ENCODE results near the gene KRT1. TPM values are rescaled to one million over a fixed set of nuclear protein-coding genes. Genes with fewer than 3 reads are reported as not detected.

Gene KRT1
- total RNA-seq, 2 experiments from 2014 or later: not detected

- H2AFZ ChIP-seq (ENCODE audit: low read length): no peak overlapping the region
- TF ChIP-seq CTCF (conservative IDR thresholded peaks at IDR 0.05; ENCODE audit: low read length) (no peak), EZH2phosphoT487 (IDR thresholded peaks at IDR 0.05; ENCODE audit: borderline replicate concordance, low read depth, low read length) (no peak)
- ChIA-PET POLR2A (no interaction called here), CTCF (ENCODE audit: unreplicated experiment) (no interaction called here)
- no peaks in the 10 kb centered on the region for H3K4me1 ChIP-seq (ENCODE audit: insufficient read depth, low read length, poor library complexity, severe bottlenecking)
- no peak overlapping the region for H3K27ac ChIP-seq (ENCODE audit: low read depth, low read length, poor library complexity, severe bottlenecking)
- no peaks in the 10 kb centered on the region for H3K9me3 ChIP-seq (ENCODE audit: low read length)
- H3K4me2 ChIP-seq (ENCODE audit: low read length): no peak overlapping the region
- no peak overlapping the region for H3K4me3 ChIP-seq (ENCODE audit: low read depth, low read length, poor library complexity, severe bottlenecking)
- BruUV-seq (replicated peaks): no TSS peak
- intact Hi-C loops (cut with micrococcal nuclease; ENCODE audit: unreplicated experiment): no loop called here
- H3K9me2 ChIP-seq (ENCODE audit: insufficient read depth, low read length): no peaks in the 10 kb centered on the region
- no peaks in the 10 kb centered on the region for H4K20me1 ChIP-seq (ENCODE audit: insufficient read depth, low read length)
- no peak for DNase-seq (ENCODE audit: low spot score)
- no peaks in the 10 kb centered on the region for H3K36me3 ChIP-seq (ENCODE audit: insufficient read depth, low read length)
- no peaks in the 10 kb centered on the region for H3K79me2 ChIP-seq (ENCODE audit: insufficient read depth, low read depth, low read length)
Measured at GRCh38 chr12:52655251-52655650, 25.0 kb downstream of the KRT1 start.

GRCh38 chr12:52651726-52652261 lies 28.4 kb downstream of the KRT1 start, which contains the start of gene KRT2:
KRT2 (minus strand) TSS chr12:52652211; CDS start chr12:52652142, 69 bp downstream.
- H3K27ac ChIP-seq (ENCODE audit: low read depth, low read length, poor library complexity, severe bottlenecking): no peak within 1 kb of the TSS
- H2AFZ ChIP-seq (ENCODE audit: low read length): no peak within 1 kb of the TSS
- TF ChIP-seq EZH2phosphoT487 (IDR thresholded peaks at IDR 0.05; ENCODE audit: borderline replicate concordance, low read depth, low read length): no peak
- TF ChIP-seq CTCF (conservative IDR thresholded peaks at IDR 0.05; ENCODE audit: low read length): no peak
- no peak for DNase-seq (ENCODE audit: low spot score)
- no peaks in the 10 kb centered on the region for H3K36me3 ChIP-seq (ENCODE audit: insufficient read depth, low read length)
- H3K4me1 ChIP-seq (ENCODE audit: insufficient read depth, low read length, poor library complexity, severe bottlenecking): no peaks in the 10 kb centered on the region
- no TSS peak for BruUV-seq (replicated peaks)
- H3K4me3 ChIP-seq (ENCODE audit: low read depth, low read length, poor library complexity, severe bottlenecking): no peak within 1 kb of the TSS
- H3K9me3 ChIP-seq (ENCODE audit: low read length): no peaks in the 10 kb centered on the region
- H3K4me2 ChIP-seq (ENCODE audit: low read length): no peak within 1 kb of the TSS
- no peaks in the 10 kb centered on the region for H3K9me2 ChIP-seq (ENCODE audit: insufficient read depth, low read length)
- ChIA-PET POLR2A (no interaction called here), CTCF (ENCODE audit: unreplicated experiment) (no interaction called here)
- no peaks in the 10 kb centered on the region for H3K79me2 ChIP-seq (ENCODE audit: insufficient read depth, low read depth, low read length)
- H4K20me1 ChIP-seq (ENCODE audit: insufficient read depth, low read length): no peaks in the 10 kb centered on the region
- intact Hi-C loops (cut with micrococcal nuclease; ENCODE audit: unreplicated experiment): no loop called here

- no peaks in the 10 kb centered on the region for H3K79me2 ChIP-seq (ENCODE audit: insufficient read depth, low read depth, low read length)
Measured at GRCh38 chr12:52650520-52651081, 29.6 kb downstream of the KRT1 start.

More at GRCh38 chr12:52650520-52651081, 29.6 kb downstream of the KRT1 start:
- Histone ChIP-seq H3K4me2 (ENCODE audit: low read length) (no peak overlapping the region), H3K9me3 (ENCODE audit: low read length) (no peaks in the 10 kb centered on the region), H3K9me2 (ENCODE audit: insufficient read depth, low read length) (no peaks in the 10 kb centered on the region), H3K27ac (ENCODE audit: low read depth, low read length, poor library complexity, severe bottlenecking) (no peak overlapping the region), H4K20me1 (ENCODE audit: insufficient read depth, low read length) (no peaks in the 10 kb centered on the region), H3K4me1 (ENCODE audit: insufficient read depth, low read length, poor library complexity, severe bottlenecking) (no peaks in the 10 kb centered on the region), H3K4me3 (ENCODE audit: low read depth, low read length, poor library complexity, severe bottlenecking) (no peak overlapping the region), H2AFZ (ENCODE audit: low read length) (no peak overlapping the region), H3K36me3 (ENCODE audit: insufficient read depth, low read length) (no peaks in the 10 kb centered on the region)
- intact Hi-C loops (cut with micrococcal nuclease; ENCODE audit: unreplicated experiment): no loop called here
- ChIA-PET CTCF (ENCODE audit: unreplicated experiment) (no interaction called here), POLR2A (no interaction called here)
- no TSS peak for BruUV-seq (replicated peaks)
- no peak for TF ChIP-seq EZH2phosphoT487 (IDR thresholded peaks at IDR 0.05; ENCODE audit: borderline replicate concordance, low read depth, low read length)
- DNase-seq (ENCODE audit: low spot score): no peak

Data from OCI-LY7 (cell line).